Measurements from ENCODE around the gene KIF6.

GRCh38 chr6:39386487-39386886 lies 338.7 kb downstream of the KIF6 start:
- no peak for TF ChIP-seq POLR2A (IDR thresholded peaks at IDR 0.05)
- no peak for TF ChIP-seq POLR2AphosphoS5 (IDR thresholded peaks at IDR 0.05; ENCODE audit: insufficient read depth in 1 of 2, low read depth in 1 of 2)
- no peak for TF ChIP-seq CTCF (IDR thresholded peaks at IDR 0.05)
